NT2/D1 (cell line): ENCODE data around the gene SLC35A5.

Source experiments
- SUZ12 ChIP-seq: IDR thresholded peaks from 2 replicates; pipeline ENCODE4 v1.6.1; 2011; ENCODE audit not compliant: insufficient read length, insufficient read depth; ENCODE audit errors: extremely low read depth
- YY1 ChIP-seq: IDR thresholded peaks from 2 replicates; pipeline ENCODE4 v1.6.1; 2011; ENCODE audit not compliant: insufficient read length, insufficient read depth

- TF ChIP-seq YY1 (no peak), SUZ12 (no peak)
Measured at GRCh38 chr3:112579232-112579631, 17.4 kb downstream of the SLC35A5 start.
